H1 (cell line): ENCODE data around the gene ME3. TPM values are rescaled to one million over a fixed set of nuclear protein-coding genes. Genes with fewer than 3 reads are reported as not detected.

Experiments
- BCL11A ChIP-seq, 2 experiments: IDR thresholded peaks; one replicate each; pipeline ENCODE4 v1.6.1; 2011; ENCODE audit warnings: low read depth in 2 of 2, low read length in 2 of 2, mild to moderate bottlenecking in 2 of 2
- CBX5 ChIP-seq: fragments of 300-800, 300-1000 bp; sonication (generic); IDR thresholded peaks from 2 replicates; pipeline ENCODE4 v1.7.1; 2016; ENCODE audit warnings: antibody characterized with exemption, low read length, low read depth
- CHD1 ChIP-seq: IDR thresholded peaks from 2 replicates; pipeline ENCODE4 v1.6.1; 2012; ENCODE audit warnings: low read depth, low read length, improper control_type of control experiment
- JUN ChIP-seq: IDR thresholded peaks from 2 replicates; pipeline ENCODE4 v1.6.1; 2011; ENCODE audit warnings: low read depth, mild to moderate bottlenecking, improper control_type of control experiment, low read length
- NANOG ChIP-seq: IDR thresholded peaks from 2 replicates; pipeline ENCODE4 v1.6.1; 2011; ENCODE audit warnings: low read length, low read depth, mild to moderate bottlenecking, inconsistent platforms; ENCODE audit not compliant: insufficient read depth, poor library complexity, severe bottlenecking
- POLR2AphosphoS5 ChIP-seq: IDR thresholded peaks from 2 replicates; pipeline ENCODE4 v1.6.1; 2011; ENCODE audit warnings: low read depth, low read length
- SIN3A ChIP-seq, 2 experiments: IDR thresholded peaks in 1 of 2; conservative IDR thresholded peaks in 1 of 2; 2 replicates each; pipeline ENCODE4 v1.6.1; 2011 to 2012; ENCODE audit warnings: low read length in 2 of 2, improper control_type of control experiment in 1 of 2, low read depth in 1 of 2, mild to moderate bottlenecking in 1 of 2
- SRF ChIP-seq: IDR thresholded peaks from 2 replicates; pipeline ENCODE4 v1.6.1; 2011; ENCODE audit warnings: mild to moderate bottlenecking, low read depth, low read length, moderate library complexity
- YY1 ChIP-seq: IDR thresholded peaks from 2 replicates; pipeline ENCODE4 v1.6.1; 2011; ENCODE audit warnings: low read depth, mild to moderate bottlenecking, low read length
- polyA plus RNA-seq, 7 experiments: library from polyadenylated mRNA; depleted of rRNA in 3 of 7; stranded (reverse) in 5 of 7; unstranded in 2 of 7; fragments of >200 nt in 5 of 7; fragments of 200-250 nt in 2 of 7; gene quantifications; 1 replicate in 5 of 7; 2 replicates in 1 of 7; 4 replicates in 1 of 7; pipeline versions ENCODE4 v1.2.1 to v1.2.3, GENCODE V29; 2011 to 2013; ENCODE audit warnings: missing spikeins in 2 of 7, mixed read lengths in 2 of 7
- total RNA-seq: library from RNA; stranded (reverse); fragmentation: NEBNext Ultra II Directional; extraction: Animal tissue kit (Norgen Biotek cat#: 25700); gene quantifications from 2 replicates; pipeline ENCODE4 v1.2.1, GENCODE V29; 2021
- TF ChIP-seq, protein P1 (sequence below): IDR thresholded peaks from 2 replicates; pipeline ENCODE4 v1.6.1; 2012; ENCODE audit warnings: inconsistent platforms

The ME3 gene
- total and polyA plus RNA-seq, 2 of the 8 experiments (the other 6 are each of a cell fraction or from before 2014, with no cell fraction given), result 1.5 to 2.8 TPM

DNA sequence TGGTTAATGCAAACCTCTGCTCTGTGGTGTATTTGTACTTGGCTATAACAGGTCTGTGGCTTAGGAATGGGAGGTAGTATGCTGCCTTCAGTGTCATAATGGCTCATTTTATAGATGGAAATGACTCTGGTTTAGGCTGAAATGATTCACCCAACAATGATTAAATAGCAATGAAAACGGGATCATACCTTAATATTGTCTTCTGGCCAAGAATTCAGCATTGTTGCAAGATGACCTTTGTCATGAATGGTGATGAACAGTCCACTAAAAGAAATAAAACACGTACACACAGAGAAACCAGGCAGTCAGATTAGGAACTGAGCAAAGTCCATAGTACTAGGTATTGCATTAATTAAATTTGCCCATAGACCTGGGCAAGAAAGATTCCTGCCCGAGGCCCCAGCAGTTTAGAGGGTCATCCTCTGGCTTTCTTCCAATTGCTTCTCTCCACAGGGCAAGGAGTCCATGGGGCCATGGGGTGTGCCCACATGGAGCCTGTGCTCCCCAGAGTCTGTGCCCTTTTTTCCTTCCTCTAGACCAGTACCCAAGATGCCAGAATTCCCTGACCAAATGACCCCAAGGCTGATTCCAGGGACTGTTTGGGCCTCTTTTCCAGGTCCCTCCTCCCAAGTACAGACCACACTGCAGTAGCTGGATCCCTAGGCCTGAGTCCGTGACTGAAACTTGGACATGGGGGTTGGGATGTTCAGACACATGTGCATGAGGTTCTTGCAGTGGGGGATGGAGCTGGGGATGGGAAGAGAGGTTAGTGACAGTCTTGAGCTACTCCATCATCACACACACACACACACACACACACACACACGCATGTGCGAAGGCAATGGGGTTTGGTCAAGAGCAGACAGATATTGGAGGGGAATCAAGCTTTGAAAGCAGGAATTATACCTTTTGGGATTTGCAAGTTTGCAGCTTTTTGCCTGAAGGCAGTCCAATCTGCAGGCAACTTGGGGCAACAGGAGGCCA lies 163.5 kb downstream of the ME3 start (continued):
- TF ChIP-seq, protein P1, sequence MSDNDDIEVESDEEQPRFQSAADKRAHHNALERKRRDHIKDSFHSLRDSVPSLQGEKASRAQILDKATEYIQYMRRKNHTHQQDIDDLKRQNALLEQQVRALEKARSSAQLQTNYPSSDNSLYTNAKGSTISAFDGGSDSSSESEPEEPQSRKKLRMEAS, result no peak
- no peak for TF ChIP-seq CHD1
- TF ChIP-seq SIN3A (conservative IDR thresholded peaks at IDR 0.05 in 1 of 2, IDR thresholded peaks at IDR 0.05 in 1 of 2; ENCODE audit: low read depth in 1 of 2, low read length in 2 of 2), result no peak
- TF ChIP-seq POLR2AphosphoS5, result no peak
- TF ChIP-seq SRF, result no peak
- no peak for TF ChIP-seq JUN
- no peak for TF ChIP-seq CBX5
- TF ChIP-seq YY1, result no peak
- TF ChIP-seq BCL11A (IDR thresholded peaks at IDR 0.05; ENCODE audit: low read depth in 2 of 2, low read length in 2 of 2), result no peak
- TF ChIP-seq NANOG, result no peak
